GM21619 (cell line): ENCODE results near the gene SLC25A36.
"Not testable (repeated sequence)": the region's sequence is repeated elsewhere in the genome, so short reads cannot be mapped to it uniquely, and the experiment has no call there.

ENCODE experiments used
- ATAC-seq: cut with Tn5 transposase; IDR thresholded peaks from one replicate; pipeline ENCODE4 v1.9.1; 2021; ENCODE audit not compliant: unreplicated experiment

Gene SLC25A36

GRCh38 chr3:140994316-140994715, 52.7 kb downstream of the SLC25A36 start:
- ATAC-seq = no peak

- not testable (repeated sequence) for ATAC-seq
Measured at GRCh38 chr3:140994861-140995260, 53.2 kb downstream of the SLC25A36 start.

- no peak for ATAC-seq
Measured at GRCh38 chr3:140995881-140996280, 54.2 kb downstream of the SLC25A36 start.

- peak; percentile 80 for ATAC-seq
Measured at GRCh38 chr3:141000027-141000663, 58.5 kb downstream of the SLC25A36 start.

GRCh38 chr3:141000686-141001085, 59.0 kb downstream of the SLC25A36 start:
- no peak for ATAC-seq

- ATAC-seq = no peak
Measured at GRCh38 chr3:141006344-141006743, 64.7 kb downstream of the SLC25A36 start.

GRCh38 chr3:141009496-141009895, 67.9 kb downstream of the SLC25A36 start:
- ATAC-seq = no peak

- peak; percentile 77 for ATAC-seq
Measured at GRCh38 chr3:141011232-141011996, 69.8 kb downstream of the SLC25A36 start.

- peak; percentile 13 for ATAC-seq
Measured at GRCh38 chr3:141011997-141012262, 70.3 kb downstream of the SLC25A36 start.

GRCh38 chr3:141012571-141012970, 70.9 kb downstream of the SLC25A36 start:
- no peak for ATAC-seq

- no peak for ATAC-seq
Measured at GRCh38 chr3:141015481-141015880, 73.8 kb downstream of the SLC25A36 start.

GRCh38 chr3:141017366-141018322, 76.0 kb downstream of the SLC25A36 start:
- not testable (repeated sequence) for ATAC-seq

GRCh38 chr3:141019244-141019643, 77.6 kb downstream of the SLC25A36 start:
- ATAC-seq = no peak

- ATAC-seq = no peak
Measured at GRCh38 chr3:141020143-141020830, 78.7 kb downstream of the SLC25A36 start.

GRCh38 chr3:141021261-141021660, 79.6 kb downstream of the SLC25A36 start:
- ATAC-seq = no peak
